ENCODE measurements around the gene MLPH. TPM values are rescaled to one million over a fixed set of nuclear protein-coding genes. Genes with fewer than 3 reads are reported as not detected.

MLPH gene
- total and polyA plus RNA-seq, 2 experiments from 2014 or later = 8.1 to 10.8 TPM

DNA sequence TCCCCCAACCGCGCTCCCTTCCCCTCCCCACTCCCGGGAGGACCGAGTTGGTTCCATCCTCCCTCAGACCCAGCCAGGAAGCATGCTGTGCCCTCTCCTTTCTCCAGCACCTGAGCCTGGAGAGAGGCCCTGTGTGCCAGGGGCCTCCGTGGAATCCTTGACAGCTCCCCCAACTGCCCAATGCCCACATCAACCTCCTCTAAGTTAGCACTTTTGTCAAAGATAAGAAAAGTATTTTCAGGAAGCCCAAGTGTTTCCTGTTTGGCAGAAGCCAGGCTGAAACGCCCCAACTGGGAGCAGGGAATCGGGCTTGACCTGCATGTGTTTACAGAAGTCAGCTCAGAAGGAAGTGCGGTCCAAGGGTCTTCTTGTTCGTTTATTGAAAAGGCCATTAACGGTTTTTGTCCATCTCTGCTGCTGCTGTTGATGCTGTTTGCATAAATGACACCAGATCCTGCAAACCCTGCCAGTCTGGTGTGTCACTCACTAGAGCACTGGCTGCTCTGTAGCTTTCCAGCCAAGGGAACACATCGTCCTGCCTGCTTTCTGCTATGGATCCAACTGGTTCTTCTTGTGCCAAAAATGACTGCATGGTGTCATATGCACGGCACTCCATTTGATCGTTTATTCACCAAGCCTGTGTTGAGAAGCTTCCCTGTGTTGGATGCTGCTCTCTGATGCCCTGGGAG, 37.7 kb upstream of the MLPH start:
- Histone ChIP-seq H3K36me3 (ENCODE audit: low read depth) (no peaks in the 10 kb centered on the region), H3K27ac (no peak overlapping the region), H3K9me2 (ENCODE audit: insufficient read depth) (no peaks in the 10 kb centered on the region), H3K4me3 (no peak overlapping the region), H3K79me2 (ENCODE audit: insufficient read depth) (no peaks in the 10 kb centered on the region), H3K9ac (peak overlapping the region; percentile 26; the same call in 1 of the 2 replicates), H3K4me2 (ENCODE audit: unreplicated experiment) (no peak overlapping the region), H3K9me3 (ENCODE audit: low read depth) (no peaks in the 10 kb centered on the region), H3K4me1 (ENCODE audit: insufficient read depth) (peaks cover 16% of the 10 kb centered on the region), H2AFZ (peak overlapping the region; percentile 80), H4K20me1 (ENCODE audit: insufficient read depth) (no peaks in the 10 kb centered on the region), H3F3A (ENCODE audit: insufficient read depth) (0 out of 2 replicates have a peak, but pooled peaks cover 7% of the 10 kb centered on the region), H3K27me3 (replicated peaks; ENCODE audit: insufficient read depth) (no peaks in the 10 kb centered on the region)
- 15 to 20% methylated on average over 13 of the region's 13 CpGs for whole genome bisulfite sequencing, 2 experiments (ENCODE audit: low coverage in 1 of 2, low lambda C conversion rate in 2 of 2, missing lambda C conversion rate in 2 of 2)
- TF ChIP-seq EZH2 (IDR thresholded peaks at IDR 0.05; ENCODE audit: insufficient read depth, poor library complexity, severe bottlenecking) = no peak
- no peak for TF ChIP-seq EZH2phosphoT487 (IDR thresholded peaks at IDR 0.05; ENCODE audit: insufficient read depth, low read depth)
- DNase-seq = peak; percentile 68
- in situ Hi-C loops (cut with MboI) = no loop called here

DNA sequence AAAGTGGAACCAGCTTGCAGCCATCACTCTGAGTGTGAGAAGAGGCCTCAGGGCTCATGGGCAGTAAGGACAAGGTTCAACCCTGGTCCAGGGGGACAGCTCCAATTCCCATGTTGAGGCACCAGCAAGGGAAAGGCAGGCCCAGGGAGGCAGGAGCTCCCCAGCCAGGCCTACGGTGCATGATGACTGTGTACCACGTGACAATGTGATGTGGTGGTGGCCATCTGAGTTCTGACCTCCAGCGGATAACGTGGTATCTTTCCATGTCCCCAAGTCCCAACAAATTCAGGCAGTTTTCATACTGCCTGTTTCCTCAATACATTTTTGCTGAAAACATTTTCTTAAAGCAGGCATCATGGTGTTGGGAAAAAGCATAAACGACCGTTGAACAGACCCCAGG, 36.9 kb upstream of the MLPH start:
- 95 to 96% methylated on average over 6 of the region's 6 CpGs for WGBS, 2 experiments (ENCODE audit: low coverage in 1 of 2, low lambda C conversion rate in 2 of 2, missing lambda C conversion rate in 2 of 2)
- TF ChIP-seq EZH2 (IDR thresholded peaks at IDR 0.05; ENCODE audit: insufficient read depth, poor library complexity, severe bottlenecking) (no peak), EZH2phosphoT487 (IDR thresholded peaks at IDR 0.05; ENCODE audit: insufficient read depth, low read depth) (no peak)
- 0 out of 2 replicates have a peak, but pooled peaks cover 7% of the 10 kb centered on the region for H3F3A ChIP-seq (ENCODE audit: insufficient read depth)
- no peaks in the 10 kb centered on the region for H3K9me2 ChIP-seq (ENCODE audit: insufficient read depth)
- no peak overlapping the region for H3K4me2 ChIP-seq (ENCODE audit: unreplicated experiment)
- H3K79me2 ChIP-seq (ENCODE audit: insufficient read depth) = no peaks in the 10 kb centered on the region
- H3K4me1 ChIP-seq (ENCODE audit: insufficient read depth) = peaks cover 16% of the 10 kb centered on the region
- in situ Hi-C loops (cut with MboI) = no loop called here
- no peak overlapping the region for H3K4me3 ChIP-seq
- DNase-seq = no peak
- H3K27ac ChIP-seq = no peak overlapping the region
- no peaks in the 10 kb centered on the region for H3K36me3 ChIP-seq (ENCODE audit: low read depth)
- H3K9ac ChIP-seq = no peak overlapping the region
- H3K27me3 ChIP-seq (replicated peaks; ENCODE audit: insufficient read depth) = no peaks in the 10 kb centered on the region
- no peak overlapping the region for H2AFZ ChIP-seq
- H3K9me3 ChIP-seq (ENCODE audit: low read depth) = no peaks in the 10 kb centered on the region
- H4K20me1 ChIP-seq (ENCODE audit: insufficient read depth) = no peaks in the 10 kb centered on the region

GRCh38 chr2:237450583-237450982, 36.5 kb upstream of the MLPH start:
- H3K79me2 ChIP-seq (ENCODE audit: insufficient read depth) = no peaks in the 10 kb centered on the region
- H3F3A ChIP-seq (ENCODE audit: insufficient read depth) = 0 out of 2 replicates have a peak, but pooled peaks cover 7% of the 10 kb centered on the region
- no peaks in the 10 kb centered on the region for H3K9me3 ChIP-seq (ENCODE audit: low read depth)
- H3K27ac ChIP-seq = no peak overlapping the region
- no peak overlapping the region for H3K4me3 ChIP-seq
- TF ChIP-seq EZH2 (IDR thresholded peaks at IDR 0.05; ENCODE audit: insufficient read depth, poor library complexity, severe bottlenecking) (no peak), EZH2phosphoT487 (IDR thresholded peaks at IDR 0.05; ENCODE audit: insufficient read depth, low read depth) (no peak)
- H3K9me2 ChIP-seq (ENCODE audit: insufficient read depth) = no peaks in the 10 kb centered on the region
- no peak overlapping the region for H3K4me2 ChIP-seq (ENCODE audit: unreplicated experiment)
- in situ Hi-C loops (cut with MboI) = no loop called here
- H3K27me3 ChIP-seq (replicated peaks; ENCODE audit: insufficient read depth) = no peaks in the 10 kb centered on the region
- no peaks in the 10 kb centered on the region for H4K20me1 ChIP-seq (ENCODE audit: insufficient read depth)
- peaks cover 18% of the 10 kb centered on the region for H3K4me1 ChIP-seq (ENCODE audit: insufficient read depth)
- H3K9ac ChIP-seq = no peak overlapping the region
- 87 to 91% methylated on average over 12 to 13 of the region's 13 CpGs for WGBS, 2 experiments (ENCODE audit: low coverage in 1 of 2, low lambda C conversion rate in 2 of 2, missing lambda C conversion rate in 2 of 2)
- no peak for DNase-seq
- no peaks in the 10 kb centered on the region for H3K36me3 ChIP-seq (ENCODE audit: low read depth)
- H2AFZ ChIP-seq = no peak overlapping the region

DNA sequence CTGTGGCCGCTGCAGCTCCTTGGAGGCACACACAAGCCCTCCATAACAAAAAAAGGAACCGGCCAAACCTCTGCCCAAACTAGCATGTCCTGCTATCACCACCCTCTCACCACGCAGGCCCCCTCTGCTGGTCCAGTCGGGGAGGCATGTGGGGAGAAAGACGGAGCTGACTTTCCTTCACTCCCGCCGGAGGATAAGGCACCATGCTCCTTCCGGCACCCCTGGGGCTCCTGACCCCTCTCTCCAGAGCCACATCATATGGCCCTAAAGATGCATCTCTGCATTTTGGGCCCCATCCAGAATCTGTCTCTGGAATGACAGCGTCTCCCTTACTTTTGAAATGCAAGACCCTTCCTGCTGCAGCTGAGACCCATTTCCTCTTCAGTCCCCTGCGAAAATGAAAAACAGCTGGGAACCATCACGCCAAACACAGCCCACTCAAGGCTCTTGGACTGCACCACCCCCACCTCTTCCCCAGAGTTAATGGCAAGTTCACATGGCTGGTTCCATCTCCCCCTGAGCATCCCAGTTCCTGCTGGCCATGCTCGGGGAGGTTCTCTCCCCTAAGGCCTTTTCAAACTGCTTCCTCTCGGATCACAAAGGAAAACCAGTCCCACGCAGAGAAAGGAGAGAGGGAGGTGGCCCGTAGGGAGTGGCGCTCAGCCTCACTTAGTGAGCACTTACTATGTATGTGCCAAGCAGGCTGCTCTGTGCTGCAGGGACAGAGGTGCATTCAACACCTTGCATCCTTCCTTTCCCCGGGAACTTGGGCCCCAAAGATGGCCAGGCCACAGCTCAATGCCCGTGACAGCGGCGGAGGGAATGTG, 35.2 kb upstream of the MLPH start:
- Histone ChIP-seq H3K9ac (no peak overlapping the region), H3K27ac (no peak overlapping the region), H3K27me3 (replicated peaks; ENCODE audit: insufficient read depth) (no peaks in the 10 kb centered on the region), H2AFZ (no peak overlapping the region), H3K9me2 (ENCODE audit: insufficient read depth) (no peaks in the 10 kb centered on the region), H3K4me2 (ENCODE audit: unreplicated experiment) (no peak overlapping the region), H4K20me1 (ENCODE audit: insufficient read depth) (no peaks in the 10 kb centered on the region), H3K4me3 (no peak overlapping the region), H3K79me2 (ENCODE audit: insufficient read depth) (no peaks in the 10 kb centered on the region), H3F3A (ENCODE audit: insufficient read depth) (0 out of 2 replicates have a peak, but pooled peaks cover 7% of the 10 kb centered on the region), H3K36me3 (ENCODE audit: low read depth) (no peaks in the 10 kb centered on the region), H3K4me1 (ENCODE audit: insufficient read depth) (peaks cover 29% of the 10 kb centered on the region), H3K9me3 (ENCODE audit: low read depth) (no peaks in the 10 kb centered on the region)
- WGBS, 2 experiments (ENCODE audit: low coverage in 1 of 2, low lambda C conversion rate in 2 of 2, missing lambda C conversion rate in 2 of 2) = 84 to 90% methylated on average over 18 to 20 of the region's 20 CpGs
- no peak for DNase-seq
- in situ Hi-C loops (cut with MboI) = no loop called here
- TF ChIP-seq EZH2phosphoT487 (IDR thresholded peaks at IDR 0.05; ENCODE audit: insufficient read depth, low read depth) (no peak), EZH2 (IDR thresholded peaks at IDR 0.05; ENCODE audit: insufficient read depth, poor library complexity, severe bottlenecking) (no peak)

All from GM23248 (cell line).